Measurements from ENCODE around the gene PEA15.

GRCh38 chr1:160261556-160261892, 56.3 kb downstream of the PEA15 start:
- TF ChIP-seq REST (IDR thresholded peaks at IDR 0.05; ENCODE audit: low read depth, low read length), result no peak
- no peak for TF ChIP-seq KLF5 (IDR thresholded peaks at IDR 0.05; ENCODE audit: partially characterized antibody)
- TF ChIP-seq NR2C2 (IDR thresholded peaks at IDR 0.05; ENCODE audit: borderline replicate concordance, control insufficient read depth, insufficient read length, low read depth), result no peak
- TF ChIP-seq CTCF (IDR thresholded peaks at IDR 0.05 in 2 of 3, conservative IDR thresholded peaks at IDR 0.05 in 1 of 3; ENCODE audit: control insufficient read depth in 2 of 3, extremely low read depth in 1 of 3, insufficient read depth in 1 of 3, low read depth in 3 of 3, low read length in 3 of 3), result no peak
- TF ChIP-seq BACH1 (IDR thresholded peaks at IDR 0.05; ENCODE audit: borderline replicate concordance), result no peak
- no peak for TF ChIP-seq HDGF (IDR thresholded peaks at IDR 0.05)
- TF ChIP-seq NFIC (IDR thresholded peaks at IDR 0.05; ENCODE audit: low read depth, low read length), result no peak
- no peak for TF ChIP-seq ZBED1 (IDR thresholded peaks at IDR 0.05; ENCODE audit: borderline replicate concordance)
- TF ChIP-seq USF1 (IDR thresholded peaks at IDR 0.05; ENCODE audit: borderline replicate concordance, extremely low read length, insufficient read depth, low read depth, low read length), result no peak
- TF ChIP-seq RAD51 (IDR thresholded peaks at IDR 0.05), result 0 out of 2 replicates have a peak, but pooled peaks have one; percentile 20

Data from GM12878 (cell line).